Astrocyte (in vitro differentiated cells and primary cell): ENCODE data around the gene GNB1.

Experiments used
- EZH2 ChIP-seq: IDR thresholded peaks from 2 replicates; pipeline ENCODE4 v1.6.1; 2012; ENCODE audit warnings: mild to moderate bottlenecking, low read length, inconsistent platforms; ENCODE audit not compliant: insufficient read depth
- TF ChIP-seq, protein P1 (sequence below): IDR thresholded peaks from 2 replicates; pipeline ENCODE4 v1.5.1; 2011; ENCODE audit warnings: low read depth, mild to moderate bottlenecking, inconsistent platforms, low read length, moderate library complexity; ENCODE audit not compliant: insufficient read depth

- TF ChIP-seq, protein P1, sequence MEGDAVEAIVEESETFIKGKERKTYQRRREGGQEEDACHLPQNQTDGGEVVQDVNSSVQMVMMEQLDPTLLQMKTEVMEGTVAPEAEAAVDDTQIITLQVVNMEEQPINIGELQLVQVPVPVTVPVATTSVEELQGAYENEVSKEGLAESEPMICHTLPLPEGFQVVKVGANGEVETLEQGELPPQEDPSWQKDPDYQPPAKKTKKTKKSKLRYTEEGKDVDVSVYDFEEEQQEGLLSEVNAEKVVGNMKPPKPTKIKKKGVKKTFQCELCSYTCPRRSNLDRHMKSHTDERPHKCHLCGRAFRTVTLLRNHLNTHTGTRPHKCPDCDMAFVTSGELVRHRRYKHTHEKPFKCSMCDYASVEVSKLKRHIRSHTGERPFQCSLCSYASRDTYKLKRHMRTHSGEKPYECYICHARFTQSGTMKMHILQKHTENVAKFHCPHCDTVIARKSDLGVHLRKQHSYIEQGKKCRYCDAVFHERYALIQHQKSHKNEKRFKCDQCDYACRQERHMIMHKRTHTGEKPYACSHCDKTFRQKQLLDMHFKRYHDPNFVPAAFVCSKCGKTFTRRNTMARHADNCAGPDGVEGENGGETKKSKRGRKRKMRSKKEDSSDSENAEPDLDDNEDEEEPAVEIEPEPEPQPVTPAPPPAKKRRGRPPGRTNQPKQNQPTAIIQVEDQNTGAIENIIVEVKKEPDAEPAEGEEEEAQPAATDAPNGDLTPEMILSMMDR: no peak
- no peak for TF ChIP-seq EZH2
These were observed 110.9 kb downstream of the GNB1 start for GRCh38 chr1:1779691-1780597.
